T1000 (cell line): Measurements from ENCODE around the gene TSHZ2.
"Not testable (repeated sequence)": the region's sequence is repeated elsewhere in the genome, so short reads cannot be mapped to it uniquely, and the experiment has no call there.

Experiments used
- DNase-seq: peaks from one replicate; lab custom pipeline; 2025; ENCODE audit warnings: mixed read lengths; lab: John Stamatoyannopoulos, UW

Gene TSHZ2

DNA sequence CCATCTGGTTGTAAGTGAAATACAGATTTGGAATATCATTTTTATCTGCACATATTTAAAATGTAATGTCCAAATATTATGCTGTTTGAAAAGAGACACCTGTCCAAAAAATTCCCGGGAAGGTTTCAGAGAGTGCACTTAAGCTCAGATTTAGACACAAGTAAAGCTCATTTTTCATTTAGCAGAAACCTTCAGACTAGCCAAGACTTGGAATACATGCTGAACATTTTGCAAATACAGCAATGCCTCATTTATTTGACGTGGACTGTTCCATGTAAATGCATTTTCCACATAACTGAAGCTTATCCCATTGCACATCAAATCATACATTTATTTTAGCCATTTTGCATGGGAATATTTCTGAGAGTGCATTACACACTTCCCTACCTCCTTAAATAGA, 340.8 kb downstream of the TSHZ2 start:
- no peak for DNase-seq

DNA sequence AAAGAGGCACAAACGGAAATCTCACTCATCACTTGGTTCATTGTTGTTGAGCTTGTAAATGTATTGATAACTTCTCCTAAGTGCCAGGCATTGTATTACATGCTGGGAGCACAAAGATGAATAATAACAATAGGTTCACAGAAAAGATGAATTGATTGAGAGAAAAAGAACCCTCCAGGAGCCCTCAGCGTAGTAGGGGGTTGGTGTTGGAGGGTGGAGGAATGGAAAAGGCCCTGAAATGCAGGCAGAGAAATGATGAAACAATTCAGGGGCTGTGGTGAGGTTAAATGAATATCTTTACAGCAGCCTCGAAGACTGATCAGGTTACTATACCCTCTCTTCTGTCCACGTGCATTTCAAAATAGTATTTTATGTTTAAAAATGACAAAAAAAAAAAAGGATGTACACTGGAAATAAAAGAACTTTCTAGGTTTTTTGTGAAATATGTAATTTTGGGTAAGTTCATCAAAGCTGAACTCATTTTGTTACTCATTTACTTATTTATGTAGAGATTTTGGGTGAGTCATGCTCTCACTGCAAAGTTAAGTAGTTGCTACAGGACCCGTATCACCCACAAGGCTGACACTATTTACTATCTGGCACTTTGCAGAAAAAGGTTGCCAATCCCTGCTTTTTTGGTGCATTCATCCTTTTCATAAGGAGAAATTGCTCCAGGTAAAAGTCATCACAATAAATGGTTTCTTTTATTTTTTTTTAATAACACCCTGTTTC, 344.2 kb downstream of the TSHZ2 start:
- DNase-seq: no peak

DNA sequence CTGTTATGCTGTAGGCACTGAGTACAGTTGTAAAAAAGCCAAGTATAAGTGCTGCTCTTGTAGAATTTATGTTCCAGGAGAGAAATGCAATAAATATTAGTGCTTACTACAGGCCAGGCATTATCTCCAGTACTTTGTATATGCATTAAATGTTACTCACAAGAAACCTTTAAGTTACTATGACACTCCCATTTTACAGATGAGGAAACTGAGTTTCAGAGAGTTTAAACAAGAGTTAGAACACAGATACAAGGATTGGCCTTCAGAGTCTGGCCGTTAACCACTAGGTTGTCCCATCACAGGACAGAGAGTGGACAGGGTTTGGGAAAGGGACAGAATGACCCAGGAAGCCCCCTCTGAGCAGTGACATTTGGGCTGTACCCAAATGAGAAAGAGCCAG, 347.0 kb downstream of the TSHZ2 start:
- DNase-seq: no peak

DNA sequence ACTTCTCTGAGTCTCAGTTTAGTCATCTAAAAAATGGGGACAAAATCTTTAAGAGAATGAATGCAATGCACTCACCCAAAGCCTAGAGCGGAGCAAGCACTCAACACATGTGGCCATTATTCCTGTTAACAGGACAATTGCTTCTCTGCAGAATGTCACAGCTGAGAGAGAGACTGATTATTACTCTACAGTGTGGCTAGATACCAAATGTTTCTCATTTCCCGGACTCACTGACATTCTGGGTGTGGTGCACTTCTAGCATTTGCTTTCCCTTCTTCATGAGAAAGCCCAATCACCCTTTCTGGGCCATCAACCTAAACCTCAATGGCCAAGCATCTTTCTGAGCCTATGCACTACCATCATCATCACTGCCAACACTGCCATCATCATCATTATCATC, 347.6 kb downstream of the TSHZ2 start:
- no peak for DNase-seq

DNA sequence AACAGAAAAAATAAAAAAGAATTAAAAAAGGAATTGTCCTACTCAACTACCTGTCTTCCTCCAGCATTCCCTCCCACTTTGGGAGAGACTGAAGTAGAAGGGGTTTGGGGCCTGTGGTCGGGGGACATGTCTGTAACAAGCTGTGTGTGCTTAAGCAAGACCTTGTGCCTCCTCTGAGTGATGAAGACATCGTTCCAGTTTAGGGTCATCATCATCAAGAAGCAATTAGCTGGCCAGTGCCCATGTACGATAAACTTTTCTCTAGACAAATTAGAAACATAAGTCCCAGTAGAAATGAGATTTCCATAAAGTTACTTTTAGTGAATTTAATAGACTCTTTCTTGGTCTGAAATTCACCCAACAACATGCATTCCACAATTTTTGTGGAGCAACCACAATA, 348.5 kb downstream of the TSHZ2 start:
- DNase-seq: no peak

DNA sequence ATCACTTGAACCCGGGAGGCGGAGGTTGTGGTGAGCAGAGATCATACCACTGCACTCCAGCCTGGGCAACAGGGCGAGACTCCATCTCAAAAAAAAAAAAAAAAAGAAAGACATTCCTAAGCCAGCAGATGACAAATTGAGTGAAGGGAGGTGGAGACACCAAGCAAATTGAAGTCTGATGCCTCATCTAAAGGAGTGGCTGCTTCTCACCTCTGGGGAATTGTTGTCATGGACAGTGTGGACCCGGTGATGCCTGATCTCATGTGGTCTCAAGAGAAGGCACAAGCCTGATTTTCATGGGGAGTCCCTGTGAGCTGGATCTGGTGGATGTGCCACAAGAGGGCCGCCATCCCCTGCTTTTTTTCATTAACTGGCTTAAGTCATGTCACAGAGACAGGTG, 349.4 kb downstream of the TSHZ2 start:
- no peak for DNase-seq

DNA sequence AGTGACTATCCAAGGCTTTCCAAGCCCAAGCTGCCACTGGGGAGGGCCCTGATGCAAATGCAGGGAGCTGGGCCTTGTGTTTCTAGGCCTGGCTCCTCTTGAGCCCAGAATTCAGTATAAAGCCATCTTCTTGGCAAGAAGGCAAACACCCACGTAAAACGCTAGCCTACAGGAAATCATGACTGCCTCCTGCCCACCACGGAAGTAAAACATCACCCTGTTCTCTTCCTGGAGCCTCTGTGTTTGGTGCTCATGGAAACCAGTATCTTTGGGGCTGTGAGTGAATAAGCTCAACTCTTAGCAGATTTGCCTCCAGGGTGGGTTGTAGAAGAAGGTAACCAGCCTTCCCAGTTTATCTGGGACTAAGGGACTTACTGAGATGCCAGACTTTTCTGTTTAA, 350.5 kb downstream of the TSHZ2 start:
- no peak for DNase-seq

DNA sequence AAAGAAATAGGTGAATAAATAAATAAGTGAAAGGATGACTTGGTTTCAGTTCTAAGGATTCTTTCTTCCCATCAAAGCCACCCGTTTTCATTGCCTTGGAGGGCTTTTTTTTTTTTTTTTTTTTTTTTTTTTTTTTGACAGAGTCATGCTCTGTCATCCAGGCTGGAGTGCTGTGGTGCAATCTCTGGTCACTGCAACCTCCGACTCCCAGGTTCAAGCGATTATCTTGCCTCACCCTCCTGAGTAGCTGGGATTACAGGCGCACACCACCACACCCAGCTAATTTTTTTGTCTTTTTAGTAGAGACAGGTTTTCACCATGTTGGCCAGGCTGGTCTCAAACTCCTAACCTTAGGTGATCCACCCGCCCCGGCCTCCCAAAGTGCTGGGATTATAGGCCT, 351.3 kb downstream of the TSHZ2 start:
- DNase-seq: not testable (repeated sequence)

DNA sequence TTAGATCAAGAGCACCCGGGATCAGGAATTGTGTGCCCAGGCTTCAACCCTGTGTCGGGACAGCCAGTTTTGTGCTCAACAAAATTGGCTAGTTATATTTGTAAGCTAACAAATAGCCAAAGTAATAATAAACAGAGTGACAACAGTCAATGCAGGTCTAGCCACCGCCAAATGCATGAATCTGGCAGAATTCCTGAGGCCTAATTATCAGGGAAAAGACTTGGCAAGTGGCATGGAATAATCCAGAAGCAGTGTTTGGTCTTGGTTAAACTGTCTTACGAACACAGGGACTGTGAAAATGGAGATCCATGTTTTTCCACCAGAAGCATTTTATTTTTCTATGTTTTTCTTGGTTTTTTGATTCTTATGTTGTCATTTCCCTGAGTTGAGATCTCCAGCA, 352.7 kb downstream of the TSHZ2 start:
- DNase-seq: no peak

DNA sequence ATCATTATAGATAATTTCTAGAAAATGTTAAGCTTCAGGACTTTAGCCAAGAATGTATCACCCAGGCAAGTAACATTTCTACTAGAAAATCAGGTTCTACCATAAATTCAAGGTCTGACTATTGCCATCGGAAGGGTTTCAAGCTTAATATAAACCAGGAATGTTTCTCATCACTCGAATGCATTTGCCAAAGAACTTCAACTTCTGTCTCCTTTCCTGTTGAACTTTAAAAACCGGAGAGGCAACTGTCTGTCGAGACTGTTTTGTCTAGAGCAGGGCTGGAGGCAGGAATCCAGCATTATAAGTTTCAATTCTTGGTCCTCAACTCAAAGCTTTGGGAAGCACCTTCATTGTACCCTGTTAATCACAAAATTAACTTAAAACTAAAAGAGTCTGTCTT, 356.8 kb downstream of the TSHZ2 start:
- DNase-seq: no peak

DNA sequence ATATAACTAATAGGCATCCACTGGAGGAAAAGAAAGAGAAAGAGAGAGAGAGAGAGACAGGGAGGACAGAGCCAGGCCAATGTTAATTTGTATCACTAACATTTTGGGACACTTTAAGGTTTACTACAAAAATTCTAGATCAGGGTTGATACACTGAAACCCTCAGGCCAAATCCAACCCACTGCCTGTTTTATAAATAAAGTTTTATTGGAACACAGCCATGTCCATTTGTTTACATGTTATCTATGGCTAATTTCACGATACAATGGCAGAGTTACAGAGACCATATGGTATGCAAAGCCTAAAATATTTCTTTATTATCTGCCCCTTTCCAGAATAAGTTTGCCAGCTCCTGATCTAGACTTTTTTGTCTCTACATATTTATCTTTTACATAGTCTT, 357.6 kb downstream of the TSHZ2 start:
- no peak for DNase-seq

DNA sequence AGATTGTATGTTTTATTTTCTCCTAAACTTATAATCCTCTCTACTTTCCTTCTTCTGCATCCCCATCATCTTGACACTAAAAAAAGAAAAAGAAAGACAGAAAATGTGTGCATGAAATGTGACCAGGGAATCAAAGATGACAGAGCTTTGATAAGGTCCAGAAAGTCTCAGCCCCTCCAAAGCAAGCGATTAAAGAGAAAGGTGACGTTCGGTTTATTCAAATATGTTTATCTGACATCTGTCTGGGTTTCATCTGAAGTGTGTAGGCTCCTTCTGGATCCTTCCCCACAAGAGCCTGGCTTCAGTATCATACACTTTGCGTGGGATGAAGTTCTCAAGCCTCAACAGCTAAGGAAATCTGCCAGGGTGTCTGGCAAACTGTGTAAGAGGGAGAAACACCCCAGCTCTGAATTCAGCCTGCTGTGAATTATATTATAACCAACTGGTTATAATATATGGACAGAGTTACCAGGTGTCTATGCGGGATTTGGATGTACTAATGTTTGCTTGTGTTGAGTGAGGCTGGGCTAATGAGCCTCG, 358.5 kb downstream of the TSHZ2 start:
- no peak for DNase-seq

DNA sequence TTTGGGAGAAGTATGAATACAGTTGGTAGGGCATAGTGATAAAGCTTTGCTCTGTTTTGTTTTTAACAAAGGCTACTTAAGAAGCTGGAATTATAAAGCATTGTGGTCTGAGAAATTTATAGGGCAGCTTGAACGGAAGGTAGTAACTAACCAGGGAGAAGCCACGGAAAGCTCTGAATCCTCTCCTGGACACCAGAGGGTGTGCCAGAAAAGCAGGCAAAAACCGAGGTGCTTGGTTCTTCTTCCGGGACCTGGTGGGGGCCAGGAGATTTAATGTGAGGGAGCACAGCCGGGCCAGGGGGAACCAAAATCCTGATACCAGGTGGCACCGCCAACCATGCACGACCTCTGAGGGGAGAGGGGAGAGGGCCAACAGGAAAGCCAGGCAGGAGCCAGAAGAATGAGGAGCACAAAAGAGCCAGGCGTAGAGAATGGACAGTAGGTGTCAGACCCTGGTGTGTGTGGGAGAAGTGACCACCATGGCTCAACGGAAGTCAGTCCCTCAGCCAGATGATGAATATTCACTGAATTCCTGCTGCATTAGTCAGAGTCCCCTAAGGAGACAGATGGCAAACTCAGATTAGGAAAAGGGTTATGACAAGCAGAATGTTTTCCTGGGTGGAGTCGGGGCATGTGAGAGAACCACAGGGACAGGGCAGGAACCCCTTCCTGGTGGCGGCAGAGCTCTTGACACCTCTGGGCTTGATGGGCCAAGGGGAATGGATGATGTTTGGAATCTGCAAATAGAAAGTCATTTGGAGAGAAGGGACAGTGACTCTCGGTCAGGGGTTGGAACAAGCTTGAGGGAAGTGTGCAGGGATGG, 359.2 kb downstream of the TSHZ2 start:
- peak; percentile 59 for DNase-seq

DNA sequence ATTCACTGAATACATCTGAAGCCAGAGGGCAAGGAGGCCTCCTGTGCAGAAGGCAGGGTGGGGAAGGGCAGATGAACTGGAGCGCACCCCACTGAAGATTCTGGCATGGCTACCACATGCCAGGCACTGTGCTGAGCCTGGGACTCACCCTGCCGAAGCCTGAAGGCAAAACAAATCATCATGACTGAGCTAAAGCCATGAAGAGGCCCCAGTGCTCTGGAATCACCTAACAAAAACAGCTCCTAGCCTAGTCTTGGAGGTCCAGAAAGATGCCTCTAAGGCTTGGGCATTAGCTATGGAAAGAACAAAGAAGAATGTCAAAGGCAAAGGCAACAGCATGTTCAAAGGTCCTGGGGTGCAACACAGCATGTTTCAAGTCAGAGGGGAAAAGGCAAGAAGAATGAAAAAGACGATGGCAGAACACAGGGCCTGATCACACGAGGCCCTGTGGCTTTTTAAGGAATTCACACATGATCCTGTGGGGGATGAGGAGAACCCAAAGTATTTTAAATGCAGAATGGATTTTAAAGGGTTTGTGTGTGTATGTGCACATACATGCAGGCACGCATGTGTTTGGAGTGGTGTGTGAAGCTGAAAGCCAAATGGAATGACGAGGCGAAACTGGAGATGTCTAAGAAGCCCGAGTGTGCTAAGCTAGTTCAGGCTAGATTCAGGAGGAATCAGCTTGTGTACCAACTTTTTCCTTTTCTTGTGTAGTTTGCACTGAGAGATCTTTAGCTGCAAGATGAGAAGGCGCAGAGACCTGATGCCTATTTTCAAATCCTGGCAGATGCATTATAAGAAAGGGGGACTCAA, 360.1 kb downstream of the TSHZ2 start:
- DNase-seq: no peak

DNA sequence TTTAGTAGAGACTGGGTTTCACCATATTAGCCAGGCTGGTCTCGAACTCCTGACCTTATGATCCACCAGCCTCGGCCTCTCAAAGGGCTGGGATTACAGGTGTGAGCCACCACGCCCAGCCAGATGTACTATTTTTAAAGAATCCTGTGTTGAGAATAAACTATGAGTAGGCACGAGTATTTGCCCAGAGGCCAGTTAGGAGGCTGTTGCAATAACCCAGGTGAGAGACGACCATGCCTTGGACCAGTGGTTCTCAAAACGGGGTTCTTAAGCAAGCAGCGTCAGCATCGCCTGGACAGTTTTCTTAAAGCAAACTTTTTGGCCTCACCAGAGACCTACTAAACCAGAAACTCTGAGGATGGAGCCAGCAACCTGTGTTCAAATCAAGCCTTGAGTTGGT, 362.7 kb downstream of the TSHZ2 start:
- DNase-seq: no peak

DNA sequence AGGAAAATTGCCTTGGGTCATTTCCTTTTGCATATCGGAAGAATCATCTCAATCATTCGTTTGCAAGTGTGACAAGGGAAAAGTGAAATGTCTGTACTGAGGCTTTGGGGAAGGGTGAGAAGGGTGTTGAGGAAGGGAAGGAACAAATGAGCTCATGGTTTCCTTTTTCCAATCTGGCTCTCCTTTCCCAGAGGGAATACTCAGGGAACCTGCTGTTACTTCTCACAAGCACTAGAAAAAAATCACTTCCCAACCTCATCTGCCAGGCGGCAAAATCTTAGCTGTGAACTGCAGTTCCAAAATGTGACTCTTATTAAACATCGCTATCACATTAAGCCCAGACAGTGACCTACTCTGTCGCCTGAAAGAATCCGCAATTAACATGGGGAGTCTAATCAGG, 363.4 kb downstream of the TSHZ2 start:
- DNase-seq: no peak

DNA sequence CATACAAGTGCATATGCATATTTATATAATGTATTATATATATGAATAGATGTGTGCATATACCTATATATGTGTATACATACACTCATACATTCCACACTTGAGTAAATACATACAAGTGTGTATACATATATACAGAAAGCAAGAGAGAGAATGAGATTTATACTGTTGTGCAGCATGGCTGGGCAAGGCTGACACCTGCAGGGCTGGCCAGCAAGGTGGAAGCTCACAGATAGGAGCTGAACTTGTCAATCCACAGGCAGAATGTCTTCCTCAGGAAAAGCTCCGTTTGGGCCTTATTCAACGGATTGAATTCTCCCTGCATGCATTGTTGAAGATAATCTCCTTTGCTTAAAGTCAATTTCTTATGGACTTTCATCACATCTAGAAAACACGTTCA, 364.7 kb downstream of the TSHZ2 start:
- no peak for DNase-seq

DNA sequence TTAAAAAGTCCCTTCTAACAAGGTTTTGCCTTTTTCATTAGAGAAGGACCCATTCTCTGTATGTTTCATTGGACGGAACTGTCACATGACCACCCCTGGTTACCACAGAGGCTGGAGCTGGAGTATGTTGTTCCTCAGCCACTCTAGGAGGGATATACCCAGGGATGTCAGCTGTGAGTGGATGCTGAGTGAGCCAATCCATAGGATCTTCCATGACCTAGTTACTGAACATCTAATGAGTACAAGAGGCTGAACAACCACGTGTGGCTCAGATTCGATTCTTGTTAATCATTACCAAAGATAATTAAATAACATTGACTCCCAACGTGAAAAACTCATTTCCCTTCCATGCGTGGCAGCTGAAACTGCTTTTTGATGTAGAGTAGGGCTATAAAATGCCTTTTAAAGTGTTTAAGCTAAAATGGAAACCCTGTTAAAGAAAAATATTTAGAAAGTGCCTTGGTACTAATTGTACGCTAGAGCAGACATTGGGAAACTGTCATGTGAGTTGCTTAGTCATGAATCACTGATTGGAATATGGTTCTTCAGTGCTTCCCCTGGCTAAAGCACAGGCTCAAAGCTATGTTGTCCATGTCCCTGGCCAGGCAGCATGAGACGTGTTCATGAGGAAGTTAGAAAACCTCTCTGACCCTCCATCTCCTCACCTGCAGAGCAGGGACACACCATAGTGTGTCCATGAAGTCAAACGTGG, 365.4 kb downstream of the TSHZ2 start:
- no peak for DNase-seq

DNA sequence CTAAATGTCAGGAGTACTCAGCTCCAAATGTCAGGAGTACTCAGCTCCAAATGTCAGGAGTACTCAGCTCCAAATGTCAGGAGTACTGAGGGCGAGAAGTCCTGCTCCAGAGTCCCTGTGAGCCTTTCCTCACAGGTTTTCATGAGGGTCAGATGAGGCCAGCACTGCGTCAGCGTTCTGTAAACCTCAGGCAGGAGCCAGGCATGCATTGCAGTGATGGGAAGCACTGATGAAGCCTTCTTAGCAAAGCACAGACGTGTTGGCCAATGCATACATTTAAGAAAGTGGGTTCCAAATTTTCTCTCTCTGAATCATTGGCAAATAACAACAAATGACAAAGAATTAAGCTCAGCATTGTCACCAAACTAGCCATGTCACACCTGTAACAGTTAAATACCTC, 366.6 kb downstream of the TSHZ2 start:
- no peak for DNase-seq

DNA sequence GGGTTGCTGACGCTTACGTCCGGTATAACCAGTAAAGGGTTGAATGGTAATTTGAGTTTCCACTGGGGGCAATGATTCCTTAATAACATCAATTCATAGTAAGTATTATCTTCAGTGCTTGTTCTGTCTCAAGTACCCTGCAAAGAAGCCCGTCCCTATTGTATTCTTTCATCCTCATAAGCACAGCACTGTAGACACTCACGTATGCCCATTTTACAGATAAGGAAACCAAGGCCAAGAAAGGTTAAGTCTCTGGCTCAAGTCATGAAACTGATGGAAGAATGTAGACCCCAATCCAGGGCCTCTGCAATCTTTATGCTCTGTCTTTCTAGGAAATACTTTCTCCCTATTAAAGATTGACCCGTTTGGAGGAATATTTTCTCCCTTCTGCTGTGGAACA, 370.3 kb downstream of the TSHZ2 start:
- no peak for DNase-seq

DNA sequence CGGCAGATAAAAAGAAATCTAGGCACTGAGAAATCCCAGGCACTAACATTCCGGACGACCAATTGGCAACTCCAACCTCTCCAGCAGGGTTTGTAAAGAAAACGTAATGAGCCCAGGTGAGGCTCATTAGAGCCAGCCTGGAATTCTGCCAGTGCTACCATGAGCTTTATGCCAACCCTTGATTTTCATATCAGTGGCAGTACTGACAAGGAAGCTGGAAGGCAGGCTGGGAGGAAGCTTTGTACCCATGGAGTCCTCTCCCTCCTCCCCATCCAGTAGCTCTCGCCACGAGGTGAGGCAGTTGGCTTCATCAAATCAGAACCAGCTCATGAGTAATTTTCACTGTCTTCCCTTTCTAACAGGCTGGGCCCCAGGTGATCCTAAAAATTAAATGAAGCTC, 371.3 kb downstream of the TSHZ2 start:
- DNase-seq: no peak

DNA sequence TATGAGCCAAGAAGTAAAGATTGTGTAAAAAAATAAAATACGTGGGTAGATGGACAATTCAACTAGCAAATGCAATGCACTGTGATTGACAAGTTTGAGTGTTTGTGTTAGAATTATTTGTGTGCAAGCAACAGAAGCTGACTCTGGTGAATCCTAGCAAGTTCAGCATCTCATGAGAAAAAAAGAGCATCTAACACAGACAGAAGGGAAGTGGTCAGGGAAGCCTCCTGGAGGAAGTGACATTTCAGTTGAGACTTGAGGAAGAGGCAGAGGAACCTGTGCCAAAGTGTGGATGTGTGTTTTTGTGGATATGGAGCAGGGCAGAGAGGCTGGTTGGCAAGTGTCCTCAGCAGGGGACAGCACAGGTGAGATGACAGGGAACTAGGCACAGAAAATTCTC, 372.7 kb downstream of the TSHZ2 start:
- DNase-seq: no peak
